H9 (cell line): Measurements from ENCODE around the gene RNF212. TPM values are rescaled to one million over a fixed set of nuclear protein-coding genes. Genes with fewer than 3 reads are reported as not detected.

ENCODE experiments used
- DNase-seq: peaks from one replicate; pipeline ENCODE4 v3.0.0-alpha.2; 2017
- H2AFZ ChIP-seq: one replicate; pipeline ENCODE4 v1.6.1; 2013; ENCODE audit warnings: mild to moderate bottlenecking, low read length, control low read depth, moderate library complexity
- H2AK5ac ChIP-seq: 2 replicates; pipeline ENCODE4 v1.6.1; 2013; ENCODE audit warnings: low read length, control low read depth, mixed read lengths; ENCODE audit not compliant: insufficient read length
- H2BK120ac ChIP-seq: one replicate; pipeline ENCODE4 v1.6.1; 2013; ENCODE audit warnings: low read depth, mild to moderate bottlenecking, low read length, control low read depth, inconsistent platforms; ENCODE audit not compliant: poor library complexity, severe bottlenecking
- H2BK12ac ChIP-seq: 2 replicates; pipeline ENCODE4 v1.6.1; 2013; ENCODE audit warnings: low read length, control low read depth, mixed read lengths, low read depth; ENCODE audit not compliant: insufficient read length
- H2BK15ac ChIP-seq: 2 replicates; pipeline ENCODE4 v1.6.1; 2013; ENCODE audit warnings: low read depth, low read length, control low read depth
- H2BK20ac ChIP-seq: one replicate; pipeline ENCODE4 v1.6.1; 2013; ENCODE audit warnings: low read depth, mild to moderate bottlenecking, low read length, control low read depth, inconsistent platforms; ENCODE audit not compliant: poor library complexity, severe bottlenecking
- H2BK5ac ChIP-seq: 2 replicates; pipeline ENCODE4 v1.6.1; 2013; ENCODE audit warnings: low read length, control low read depth, mixed read lengths; ENCODE audit not compliant: insufficient read length
- H3K14ac ChIP-seq: 2 replicates; pipeline ENCODE4 v1.6.1; 2013; ENCODE audit warnings: low read length, control low read depth; ENCODE audit not compliant: insufficient read depth
- H3K18ac ChIP-seq: 2 replicates; pipeline ENCODE4 v1.6.1; 2013; ENCODE audit warnings: low read depth, mild to moderate bottlenecking, mixed read lengths, low read length, control low read depth; ENCODE audit not compliant: insufficient read length
- H3K23ac ChIP-seq: 2 replicates; pipeline ENCODE4 v1.6.1; 2013; ENCODE audit warnings: low read length, control low read depth, mixed read lengths, low read depth; ENCODE audit not compliant: insufficient read length
- H3K23me2 ChIP-seq: 2 replicates; pipeline ENCODE4 v1.6.1; 2013; ENCODE audit warnings: low read depth, mild to moderate bottlenecking, mixed read lengths, low read length, control low read depth; ENCODE audit not compliant: insufficient read length, poor library complexity, severe bottlenecking
- H3K27ac ChIP-seq: 2 replicates; pipeline ENCODE4 v1.5.1; 2013; ENCODE audit warnings: low read length, control low read depth, mixed read lengths, low read depth; ENCODE audit not compliant: insufficient read length
- H3K27me3 ChIP-seq: 2 replicates; pipeline ENCODE4 v1.6.1; 2013; ENCODE audit warnings: low read length, control low read depth, inconsistent platforms; ENCODE audit not compliant: insufficient read depth
- H3K4ac ChIP-seq: 2 replicates; pipeline ENCODE4 v1.6.1; 2013; ENCODE audit warnings: low read depth, mild to moderate bottlenecking, control low read depth, inconsistent platforms, low read length, moderate library complexity
- H3K4me1 ChIP-seq: 2 replicates; pipeline ENCODE4 v1.6.1; 2013; ENCODE audit warnings: low read length, control low read depth, inconsistent platforms; ENCODE audit not compliant: insufficient read depth
- H3K4me2 ChIP-seq: 2 replicates; pipeline ENCODE4 v1.6.1; 2013; ENCODE audit warnings: low read length, control low read depth, mixed read lengths; ENCODE audit not compliant: insufficient read length, insufficient read depth
- H3K56ac ChIP-seq: 2 replicates; pipeline ENCODE4 v1.6.1; 2013; ENCODE audit warnings: low read depth, mild to moderate bottlenecking, mixed read lengths, low read length, control low read depth; ENCODE audit not compliant: insufficient read length
- H3K79me1 ChIP-seq: 2 replicates; pipeline ENCODE4 v1.6.1; 2013; ENCODE audit warnings: low read depth, mild to moderate bottlenecking, moderate library complexity, low read length, control low read depth, inconsistent platforms; ENCODE audit not compliant: insufficient read depth, poor library complexity, severe bottlenecking
- H3K79me2 ChIP-seq: 2 replicates; pipeline ENCODE4 v1.6.1; 2013; ENCODE audit warnings: low read length, control low read depth, inconsistent platforms; ENCODE audit not compliant: insufficient read depth
- H3K9ac ChIP-seq: 2 replicates; pipeline ENCODE4 v1.6.1; 2013; ENCODE audit warnings: low read length, control low read depth, mixed read lengths; ENCODE audit not compliant: insufficient read length; ENCODE audit errors: extremely low read depth
- H3K9me3 ChIP-seq: one replicate; pipeline ENCODE4 v1.6.1; 2013; ENCODE audit warnings: low read depth, low read length, inconsistent platforms; ENCODE audit not compliant: control insufficient read depth
- H3T11ph ChIP-seq: one replicate; pipeline ENCODE4 v1.6.1; 2013; ENCODE audit warnings: mild to moderate bottlenecking, low read length, control low read depth, inconsistent platforms
- H4K20me1 ChIP-seq: one replicate; pipeline ENCODE4 v1.6.1; 2013; ENCODE audit not compliant: control insufficient read depth, insufficient read length, insufficient read depth
- H4K5ac ChIP-seq: 2 replicates; pipeline ENCODE4 v1.6.1; 2013; ENCODE audit warnings: low read depth, mild to moderate bottlenecking, mixed read lengths, low read length, control low read depth; ENCODE audit not compliant: insufficient read length
- H4K8ac ChIP-seq: replicated peaks from 2 replicates; pipeline ENCODE4 v1.6.1; 2013; ENCODE audit warnings: low read length, control low read depth, mixed read lengths, low read depth; ENCODE audit not compliant: insufficient read length
- H4K91ac ChIP-seq: 2 replicates; pipeline ENCODE4 v1.6.1; 2013; ENCODE audit warnings: low read depth, mild to moderate bottlenecking, moderate library complexity, mixed read lengths, low read length, control low read depth; ENCODE audit not compliant: insufficient read length
- H3K27ac Mint-ChIP-seq, 3 experiments: 2 replicates in 2 of 3; 3 replicates in 1 of 3; pipeline ENCODE4 v1.8.0; 2020 to 2021; ENCODE audit warnings: mixed read lengths in 3 of 3, mild to moderate bottlenecking in 1 of 3, moderate library complexity in 1 of 3
- H3K27me3 Mint-ChIP-seq: 2 replicates; pipeline ENCODE4 v1.8.0; 2021; ENCODE audit warnings: low read depth, mild to moderate bottlenecking, moderate library complexity, mixed read lengths
- H3K36me3 Mint-ChIP-seq, 3 experiments: 2 replicates in 2 of 3; 3 replicates in 1 of 3; pipeline ENCODE4 v1.8.0; 2020 to 2021; ENCODE audit warnings: low read depth in 3 of 3, mixed read lengths in 3 of 3; ENCODE audit not compliant: insufficient read depth in 1 of 3
- H3K4me1 Mint-ChIP-seq, 2 experiments: 2 replicates each; pipeline ENCODE4 v1.8.0; 2020; ENCODE audit warnings: mixed read lengths in 2 of 2
- H3K4me3 Mint-ChIP-seq, 2 experiments: 2 replicates in 1 of 2; 3 replicates in 1 of 2; pipeline ENCODE4 v1.8.0; 2020 to 2021; ENCODE audit warnings: mild to moderate bottlenecking in 2 of 2, mixed read lengths in 2 of 2, moderate library complexity in 1 of 2
- H3K9me3 Mint-ChIP-seq, 2 experiments: 2 replicates in 1 of 2; 3 replicates in 1 of 2; pipeline ENCODE4 v1.8.0; 2020; ENCODE audit warnings: mild to moderate bottlenecking in 2 of 2, mixed read lengths in 2 of 2, moderate library complexity in 1 of 2
- CTCF ChIP-seq: fragments of 200-600 bp; sonication (generic); conservative IDR thresholded peaks from 3 replicates; pipeline ENCODE4 v1.8.0; 2021; ENCODE audit warnings: antibody characterized with exemption, mild to moderate bottlenecking
- WGBS: extraction: QIAGEN DNeasy Blood & Tissue Kit; methylation state at CpG from one replicate; pipeline ENCODE4 v1.1.7; 2013; ENCODE audit warnings: missing lambda C conversion rate, low lambda C conversion rate, mixed read lengths; ENCODE audit not compliant: insufficient read length; ENCODE audit errors: extremely low coverage; 5-methylcytosine and 5-hydroxymethylcytosine counted together
- total RNA-seq: library from RNA; stranded (reverse); gene quantifications from 2 replicates; pipeline ENCODE4 v1.2.1, GENCODE V29; 2021

Gene RNF212
- total RNA-seq, 1 experiment from 2014 or later, result 3.0 TPM

DNA sequence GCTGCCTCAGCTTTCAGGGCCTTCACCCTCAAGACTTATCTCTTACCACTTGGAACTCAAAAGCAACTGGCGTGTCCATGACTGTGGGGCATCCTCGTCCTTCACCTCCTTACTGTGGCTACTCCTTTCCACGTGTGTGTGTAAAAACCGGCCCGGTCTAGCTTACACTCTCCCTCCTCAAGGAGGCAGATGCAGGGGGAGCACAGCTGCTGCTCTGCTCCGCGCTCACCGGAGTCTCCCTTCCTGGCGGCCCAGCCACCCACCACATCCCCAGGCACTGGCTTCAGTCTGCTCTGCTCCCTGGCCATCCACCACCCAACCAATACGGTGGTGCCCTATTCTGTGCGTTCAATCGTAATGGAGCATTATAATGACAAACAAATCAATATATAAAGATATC, 8.3 kb downstream of the RNF212 start:
- no peaks in the 10 kb centered on the region for H3K23me2 ChIP-seq
- no peak overlapping the region for H3T11ph ChIP-seq
- no peaks in the 10 kb centered on the region for H4K20me1 ChIP-seq
- no peak overlapping the region for H4K5ac ChIP-seq
- H3K27ac ChIP-seq, result no peak overlapping the region
- no peaks in the 10 kb centered on the region; the same call in 1 of the 2 replicates for H3K27me3 ChIP-seq
- H3K14ac ChIP-seq, result no peak overlapping the region
- no peak overlapping the region for H2BK20ac ChIP-seq
- no peak overlapping the region for H2AK5ac ChIP-seq
- no peak overlapping the region for H2BK12ac ChIP-seq
- Mint-ChIP-seq H3K4me3 (no peak overlapping the region), H3K27me3 (peaks cover 15% of the 10 kb centered on the region), H3K4me1 (peaks cover 18 to 24% of the 10 kb centered on the region in 2 experiments), H3K36me3 (no peaks in the 10 kb centered on the region), H3K9me3 (no peaks in the 10 kb centered on the region; a peak in 1 of 5 replicates), H3K27ac (no peak overlapping the region)
- H2BK15ac ChIP-seq, result no peak overlapping the region
- no peaks in the 10 kb centered on the region for H3K9me3 ChIP-seq
- no peaks in the 10 kb centered on the region for H3K4me1 ChIP-seq
- H3K79me2 ChIP-seq, result no peaks in the 10 kb centered on the region
- WGBS, result no CpG with 5 or more reads among the region's 12 CpGs
- no peak overlapping the region for H2BK5ac ChIP-seq
- H3K4me2 ChIP-seq, result no peak overlapping the region
- H2BK120ac ChIP-seq, result no peak overlapping the region
- H3K9ac ChIP-seq, result no peak overlapping the region
- DNase-seq, result no peak
- no peak overlapping the region for H4K91ac ChIP-seq
- H3K56ac ChIP-seq, result no peak overlapping the region
- peaks cover 2% of the 10 kb centered on the region for H3K79me1 ChIP-seq
- H4K8ac ChIP-seq, result no peak overlapping the region
- H2AFZ ChIP-seq, result no peak overlapping the region
- H3K4ac ChIP-seq, result no peak overlapping the region
- no peak overlapping the region for H3K18ac ChIP-seq
- H3K23ac ChIP-seq, result no peak overlapping the region
- TF ChIP-seq CTCF, result no peak
